HepG2 (cell line): ENCODE measurements around the gene COL4A2. TPM values are rescaled to one million over a fixed set of nuclear protein-coding genes. Genes with fewer than 3 reads are reported as not detected.

Experiments
- ASH2L ChIP-seq: fragments of 300-600, 200-600 bp; sonication (generic); IDR thresholded peaks from 2 replicates; pipeline ENCODE4 v1.7.0; 2017; ENCODE audit warnings: low read depth, mild to moderate bottlenecking, moderate library complexity, mixed read lengths, low read length; ENCODE audit not compliant: insufficient read length
- CAMTA2 ChIP-seq: sonication (generic); formaldehyde crosslinking; IDR thresholded peaks from 2 replicates; pipeline ENCODE4 v1.4.0; 2020; ENCODE audit warnings: mild to moderate bottlenecking, missing genetic modification reagents, borderline replicate concordance
- ERF ChIP-seq: IDR thresholded peaks from 2 replicates; pipeline ENCODE4 v1.6.1; 2018; ENCODE audit warnings: missing biosample characterization, missing genetic modification reagents
- FOXA3 ChIP-seq: IDR thresholded peaks from 2 replicates; pipeline ENCODE4 v1.6.1; 2016; ENCODE audit warnings: missing genetic modification reagents, missing compliant biosample characterization
- GMEB1 ChIP-seq: sonication (generic); formaldehyde crosslinking; IDR thresholded peaks from 2 replicates; pipeline ENCODE4 v1.5.1; 2020; ENCODE audit warnings: missing genetic modification reagents, mild to moderate bottlenecking, borderline replicate concordance
- HDAC1 ChIP-seq: sonication (generic); formaldehyde crosslinking; IDR thresholded peaks from 2 replicates; pipeline ENCODE4 v1.5.1; 2020; ENCODE audit warnings: mild to moderate bottlenecking, missing genetic modification reagents
- HDAC2 ChIP-seq: sonication (generic); formaldehyde crosslinking; IDR thresholded peaks from 2 replicates; pipeline ENCODE4 v1.4.0; 2020; ENCODE audit warnings: missing genetic modification reagents
- HNF4G ChIP-seq, 2 experiments: sonication (generic) in 1 of 2; formaldehyde crosslinking in 1 of 2; IDR thresholded peaks; 2 replicates each; pipeline versions ENCODE4 v1.4.0 to v1.6.1; 2011 to 2020; ENCODE audit warnings: borderline replicate concordance in 2 of 2, low read depth in 2 of 2, mild to moderate bottlenecking in 2 of 2, low read length in 1 of 2, missing genetic modification reagents in 1 of 2, moderate library complexity in 1 of 2
- ISL2 ChIP-seq: sonication (generic); formaldehyde crosslinking; IDR thresholded peaks from 2 replicates; pipeline ENCODE4 v1.5.0; 2020; ENCODE audit warnings: missing genetic modification reagents
- PHF21A ChIP-seq: sonication (generic); formaldehyde crosslinking; IDR thresholded peaks from 2 replicates; pipeline ENCODE4 v1.5.0; 2020; ENCODE audit warnings: mild to moderate bottlenecking, missing genetic modification reagents
- PITX1 ChIP-seq: sonication (generic); formaldehyde crosslinking; IDR thresholded peaks from 2 replicates; pipeline ENCODE4 v1.5.1; 2020; ENCODE audit warnings: mild to moderate bottlenecking, missing genetic modification reagents
- SAP130 ChIP-seq: IDR thresholded peaks from 2 replicates; pipeline ENCODE4 v1.6.1; 2016; ENCODE audit warnings: low read depth
- SMAD9 ChIP-seq: sonication (generic); formaldehyde crosslinking; IDR thresholded peaks from 2 replicates; pipeline ENCODE4 v1.5.1; 2020; ENCODE audit warnings: mild to moderate bottlenecking, missing genetic modification reagents
- TEAD3 ChIP-seq: optimal IDR thresholded peaks from 2 replicates; pipeline ENCODE3; 2016; ENCODE audit warnings: borderline replicate concordance
- TFAP4 ChIP-seq: sonication (generic); IDR thresholded peaks from 2 replicates; pipeline ENCODE4 v1.6.1; 2016; ENCODE audit warnings: low read depth, borderline replicate concordance
- ZBTB20 ChIP-seq: sonication (generic); formaldehyde crosslinking; IDR thresholded peaks from 2 replicates; pipeline ENCODE4 v1.8.1; 2023; ENCODE audit warnings: missing genetic modification reagents, low read depth, mild to moderate bottlenecking, borderline replicate concordance
- ZBTB7B ChIP-seq: sonication (generic); formaldehyde crosslinking; IDR thresholded peaks from 2 replicates; pipeline ENCODE4 v1.4.0; 2020; ENCODE audit warnings: missing genetic modification reagents
- ZIK1 ChIP-seq: sonication (generic); formaldehyde crosslinking; IDR thresholded peaks from 2 replicates; pipeline ENCODE4 v1.5.0; 2020; ENCODE audit warnings: mild to moderate bottlenecking, low read depth, missing genetic modification reagents, borderline replicate concordance
- ZNF143 ChIP-seq: sonication (generic); formaldehyde crosslinking; IDR thresholded peaks from 2 replicates; pipeline ENCODE4 v1.4.0; 2020; ENCODE audit warnings: missing genetic modification reagents
- ZNF263 ChIP-seq: sonication (generic); formaldehyde crosslinking; IDR thresholded peaks from 2 replicates; pipeline ENCODE4 v1.4.0; 2020; ENCODE audit warnings: missing genetic modification reagents
- ZNF333 ChIP-seq: sonication (generic); formaldehyde crosslinking; IDR thresholded peaks from 2 replicates; pipeline ENCODE4 v1.4.0; 2020; ENCODE audit warnings: mild to moderate bottlenecking, missing genetic modification reagents, borderline replicate concordance
- ZNF414 ChIP-seq: sonication (generic); formaldehyde crosslinking; IDR thresholded peaks from 2 replicates; pipeline ENCODE4 v1.5.0; 2020; ENCODE audit warnings: missing genetic modification reagents
- ZNF430 ChIP-seq: sonication (generic); formaldehyde crosslinking; IDR thresholded peaks from 2 replicates; pipeline ENCODE4 v1.9.0; 2021; ENCODE audit warnings: mild to moderate bottlenecking, missing genetic modification reagents
- ZNF691 ChIP-seq: sonication (generic); formaldehyde crosslinking; IDR thresholded peaks from 2 replicates; pipeline ENCODE4 v1.4.0; 2020; ENCODE audit warnings: missing genetic modification reagents, low read depth, mild to moderate bottlenecking, borderline replicate concordance
- ZNF784 ChIP-seq: sonication (generic); formaldehyde crosslinking; IDR thresholded peaks from 2 replicates; pipeline ENCODE4 v1.5.1; 2020; ENCODE audit warnings: missing genetic modification reagents, mild to moderate bottlenecking, borderline replicate concordance
- ZNF878 ChIP-seq: sonication (generic); formaldehyde crosslinking; IDR thresholded peaks from 2 replicates; pipeline ENCODE4 v1.8.1; 2023; ENCODE audit warnings: mild to moderate bottlenecking, missing genetic modification reagents, moderate library complexity
- ZNF891 ChIP-seq: sonication (generic); formaldehyde crosslinking; IDR thresholded peaks from 2 replicates; pipeline ENCODE4 v1.5.0; 2020; ENCODE audit warnings: mild to moderate bottlenecking, missing genetic modification reagents
- polyA plus RNA-seq, 8 experiments: library from polyadenylated mRNA; depleted of rRNA in 3 of 8; stranded (reverse) in 7 of 8; unstranded in 1 of 8; fragments of >200 nt; fragmentation: Illumina TruSeq in 4 of 8; extraction: Trizol in 4 of 8; gene quantifications; 2 replicates each; pipeline versions ENCODE4 v1.2.1 to v1.2.3, GENCODE V29; 2011 to 2016; ENCODE audit warnings: low read depth in 4 of 8, missing spikeins in 1 of 8, mixed read lengths in 1 of 8; ENCODE audit not compliant: insufficient read depth in 1 of 8
- total RNA-seq, 5 experiments: library from RNA; depleted of rRNA; stranded (reverse); fragments of >200 nt; fragmentation: Illumina TruSeq; extraction: Trizol; gene quantifications; 2 replicates each; pipeline ENCODE4 v1.2.3, GENCODE V29; 2016; ENCODE audit warnings: low read depth in 1 of 5

The COL4A2 gene
- total and polyA plus RNA-seq, 2 of the 13 experiments (the other 11 are each of a cell fraction or from before 2014, with no cell fraction given): 0.22 to 1.9 TPM

GRCh38 chr13:110485604-110486003 lies 178.5 kb downstream of the COL4A2 start (continued):
- peak; percentile 82 for TF ChIP-seq ZBTB7B (CRISPR knock-in tag)
- TF ChIP-seq HDAC2 (CRISPR knock-in tag): peak; percentile 72
- peak; percentile 56; the same call in 1 of the 2 replicates for TF ChIP-seq HDAC1 (CRISPR knock-in tag)
- 0 out of 2 replicates have a peak, but pooled peaks have one; percentile 17 for TF ChIP-seq ZNF263 (CRISPR knock-in tag)
- TF ChIP-seq ZNF430 (CRISPR knock-in tag): 0 out of 2 replicates have a peak, but pooled peaks have one; percentile 25
- no peak for TF ChIP-seq ZNF891 (CRISPR knock-in tag)
- peak; percentile 43; the same call in 1 of the 2 replicates for TF ChIP-seq TFAP4
- 0 out of 2 replicates have a peak, but pooled peaks have one; percentile 39 for TF ChIP-seq ZNF878 (CRISPR knock-in tag)
- TF ChIP-seq HNF4G (IDR thresholded peaks at IDR 0.05; ENCODE audit: borderline replicate concordance, low read depth, low read length): peak; percentile 69
- TF ChIP-seq HNF4G (CRISPR knock-in tag; IDR thresholded peaks at IDR 0.05; ENCODE audit: borderline replicate concordance, low read depth): no peak
- TF ChIP-seq ZNF784: no peak
- TF ChIP-seq ZNF414 (CRISPR knock-in tag): no peak
- peak; percentile 44; the same call in 1 of the 2 replicates for TF ChIP-seq ZNF691 (CRISPR knock-in tag)
- TF ChIP-seq ZNF143 (CRISPR knock-in tag): 0 out of 2 replicates have a peak, but pooled peaks have one; percentile 36
- no peak for TF ChIP-seq ZIK1 (CRISPR knock-in tag)
- TF ChIP-seq PITX1 (CRISPR knock-in tag): 0 out of 2 replicates have a peak, but pooled peaks have one; percentile 19
- peak; percentile 66 for TF ChIP-seq SAP130
- TF ChIP-seq ASH2L: no peak
- TF ChIP-seq FOXA3 (CRISPR knock-in tag): peak; percentile 58
- no peak for TF ChIP-seq GMEB1
- no peak for TF ChIP-seq SMAD9
- TF ChIP-seq TEAD3 (CRISPR knock-in tag): peak; percentile 100
- TF ChIP-seq PHF21A: peak; percentile 69
- TF ChIP-seq CAMTA2 (CRISPR knock-in tag): no peak
- peak; percentile 52; the same call in 1 of the 2 replicates for TF ChIP-seq ERF
- no peak for TF ChIP-seq ZNF333 (CRISPR knock-in tag)
- peak; percentile 65; the same call in 1 of the 2 replicates for TF ChIP-seq ISL2 (CRISPR knock-in tag)
- TF ChIP-seq ZBTB20 (CRISPR knock-in tag): no peak
